Neural cell (in vitro differentiated cells): ENCODE data around the gene FMN2. TPM values are rescaled to one million over a fixed set of nuclear protein-coding genes. Genes with fewer than 3 reads are reported as not detected.

Source experiments
- H2AFZ ChIP-seq: fragments of 200-600, 300-800 bp; sonication (generic), shearing (Covaris generic); 2 replicates; pipeline ENCODE4 v1.6.0; 2014; ENCODE audit warnings: low read depth, mild to moderate bottlenecking, antibody characterized with exemption, low read length, moderate library complexity
- H3F3A ChIP-seq: fragments of 200-600 bp; shearing (Covaris generic); 2 replicates; pipeline ENCODE4 v1.6.1; 2016; ENCODE audit warnings: mild to moderate bottlenecking, moderate library complexity, mixed read lengths, antibody characterized with exemption, low read length; ENCODE audit not compliant: insufficient read depth, poor library complexity, severe bottlenecking
- H3K27ac ChIP-seq: fragments of 200-600, 300-800 bp; sonication (generic), shearing (Covaris generic); 2 replicates; pipeline ENCODE4 v1.5.1; 2014; ENCODE audit warnings: mild to moderate bottlenecking, low read length, moderate library complexity
- H3K27me3 ChIP-seq: fragments of 300-800, 200-600 bp; sonication (generic), shearing (Covaris generic); 2 replicates; pipeline ENCODE4 v1.6.0; 2014; ENCODE audit warnings: mild to moderate bottlenecking, low read depth, low read length, moderate library complexity; ENCODE audit not compliant: insufficient read depth
- H3K36me3 ChIP-seq: fragments of 300-800, 200-600 bp; sonication (generic), shearing (Covaris generic); 2 replicates; pipeline ENCODE4 v1.5.1; 2014; ENCODE audit warnings: mild to moderate bottlenecking, antibody characterized with exemption, low read length, moderate library complexity; ENCODE audit not compliant: insufficient read depth
- H3K4me2 ChIP-seq: fragments of 300-800, 200-600 bp; sonication (generic), shearing (Covaris generic); 2 replicates; pipeline ENCODE4 v1.6.0; 2014; ENCODE audit warnings: mild to moderate bottlenecking, low read length
- H3K4me3 ChIP-seq: fragments of 300-800, 200-600 bp; sonication (generic), shearing (Covaris generic); 2 replicates; pipeline ENCODE4 v1.5.1; 2014; ENCODE audit warnings: mild to moderate bottlenecking, low read length, moderate library complexity
- H3K79me2 ChIP-seq: fragments of 200-600 bp; shearing (Covaris generic); replicated peaks from 2 replicates; pipeline ENCODE4 v1.6.0; 2014; ENCODE audit warnings: mild to moderate bottlenecking, low read length, moderate library complexity; ENCODE audit not compliant: insufficient read depth
- H3K9ac ChIP-seq: fragments of 300-800, 200-600 bp; sonication (generic), shearing (Covaris generic); 2 replicates; pipeline ENCODE4 v1.6.1; 2016; ENCODE audit warnings: mild to moderate bottlenecking, low read length, mixed read lengths
- H3K9me2 ChIP-seq: fragments of 200-600 bp; shearing (Covaris generic); 2 replicates; pipeline ENCODE4 v1.6.1; 2016; ENCODE audit warnings: mild to moderate bottlenecking, low read length, mixed read lengths; ENCODE audit not compliant: insufficient read depth
- H3K9me3 ChIP-seq: fragments of 200-600, 300-800 bp; sonication (generic), shearing (Covaris generic); 2 replicates; pipeline ENCODE4 v1.6.1; 2016; ENCODE audit warnings: mild to moderate bottlenecking, mixed run types, low read length, moderate library complexity, mixed read lengths
- H4K20me1 ChIP-seq: fragments of 200-600 bp; shearing (Covaris generic); 2 replicates; pipeline ENCODE4 v1.6.1; 2016; ENCODE audit warnings: mild to moderate bottlenecking, mixed run types; ENCODE audit not compliant: insufficient read depth
- CTCF ChIP-seq: fragments of 450-650 bp; IDR thresholded peaks from 2 replicates; pipeline ENCODE4 v1.5.1; 2014; ENCODE audit warnings: antibody characterized with exemption, mild to moderate bottlenecking, moderate library complexity; ENCODE audit not compliant: poor library complexity, severe bottlenecking
- EP300 ChIP-seq: fragments of 450-650 bp; conservative IDR thresholded peaks from 2 replicates; pipeline ENCODE4 v1.6.1; 2014; ENCODE audit warnings: antibody characterized with exemption, mild to moderate bottlenecking, moderate library complexity; ENCODE audit not compliant: poor library complexity, severe bottlenecking
- EZH2 ChIP-seq: fragments of 200-600, 300-800 bp; shearing (Covaris generic), sonication (generic); IDR thresholded peaks from 2 replicates; pipeline ENCODE4 v1.6.1; 2014; ENCODE audit warnings: antibody characterized with exemption, low read length, borderline replicate concordance, mild to moderate bottlenecking; ENCODE audit not compliant: insufficient read depth, poor library complexity, severe bottlenecking
- MXI1 ChIP-seq: fragments of 450-650 bp; conservative IDR thresholded peaks from 2 replicates; pipeline ENCODE4 v1.6.1; 2014; ENCODE audit warnings: antibody characterized with exemption, mild to moderate bottlenecking; ENCODE audit not compliant: poor library complexity, severe bottlenecking
- POLR2AphosphoS5 ChIP-seq: IDR thresholded peaks from 2 replicates; pipeline ENCODE4 v1.6.1; 2012
- RAD21 ChIP-seq: fragments of 450-650 bp; conservative IDR thresholded peaks from 2 replicates; pipeline ENCODE4 v1.6.1; 2014; ENCODE audit warnings: antibody characterized with exemption, mild to moderate bottlenecking, moderate library complexity
- REST ChIP-seq: IDR thresholded peaks from 2 replicates; pipeline ENCODE4 v1.6.1; 2012; ENCODE audit warnings: borderline replicate concordance
- SMC3 ChIP-seq: fragments of 450-650 bp; conservative IDR thresholded peaks from 2 replicates; pipeline ENCODE4 v1.6.1; 2014; ENCODE audit warnings: antibody characterized with exemption, mild to moderate bottlenecking, moderate library complexity; ENCODE audit not compliant: poor library complexity
- TAF1 ChIP-seq: IDR thresholded peaks from 2 replicates; pipeline ENCODE4 v1.6.1; 2012; ENCODE audit warnings: low read depth
- polyA plus RNA-seq: library from polyadenylated mRNA; depleted of rRNA; stranded (reverse); fragments of >200 nt; gene quantifications from 2 replicates; pipeline ENCODE4 v1.2.3, GENCODE V29; 2014

The FMN2 gene
- polyA plus RNA-seq, 1 donor from 2014 or later = 23.9 TPM

- no peaks in the 10 kb centered on the region for H4K20me1 ChIP-seq
- H3K9me2 ChIP-seq = no peaks in the 10 kb centered on the region
- no peak overlapping the region for H2AFZ ChIP-seq
- TF ChIP-seq RAD21 (no peak), CTCF (no peak), REST (no peak), EZH2 (no peak), EP300 (no peak), TAF1 (no peak), MXI1 (no peak)
- H3K4me3 ChIP-seq = no peak overlapping the region
- H3K9me3 ChIP-seq = no peaks in the 10 kb centered on the region
- no peak overlapping the region for H3K9ac ChIP-seq
- no peaks in the 10 kb centered on the region for H3K27me3 ChIP-seq
- H3K79me2 ChIP-seq = no peaks in the 10 kb centered on the region
- H3K36me3 ChIP-seq = peaks cover 5% of the 10 kb centered on the region
- H3K27ac ChIP-seq = no peak overlapping the region
- H3F3A ChIP-seq = no peaks in the 10 kb centered on the region
- H3K4me2 ChIP-seq = no peak overlapping the region
These were observed 189.1 kb downstream of the FMN2 start for GRCh38 chr1:240280560-240281322.

- Histone ChIP-seq H3K27ac (no peak overlapping the region), H3K4me3 (no peak overlapping the region), H3K9ac (no peak overlapping the region), H2AFZ (no peak overlapping the region), H4K20me1 (no peaks in the 10 kb centered on the region), H3K79me2 (no peaks in the 10 kb centered on the region), H3K4me2 (no peak overlapping the region), H3K9me2 (no peaks in the 10 kb centered on the region), H3K36me3 (peaks cover 5% of the 10 kb centered on the region), H3K27me3 (no peaks in the 10 kb centered on the region), H3K9me3 (no peaks in the 10 kb centered on the region), H3F3A (no peaks in the 10 kb centered on the region)
- TF ChIP-seq REST = no peak
- TF ChIP-seq TAF1 = no peak
- TF ChIP-seq CTCF = no peak
- no peak for TF ChIP-seq POLR2AphosphoS5
- no peak for TF ChIP-seq MXI1
- no peak for TF ChIP-seq SMC3
- no peak for TF ChIP-seq EP300
- no peak for TF ChIP-seq RAD21
- TF ChIP-seq EZH2 = no peak
These were observed 190.6 kb downstream of the FMN2 start for GRCh38 chr1:240282061-240282830.
